Non-pigmented ciliary epithelial cell (primary cell): ENCODE data around the gene SERPINE1.
"Not testable (repeated sequence)": the region's sequence is repeated elsewhere in the genome, so short reads cannot be mapped to it uniquely, and the experiment has no call there.

ENCODE experiments used
- DNase-seq: peaks from one replicate; pipeline ENCODE4 v3.0.0-alpha.2; 2010; ENCODE audit warnings: low read depth

SERPINE1 gene

DNA sequence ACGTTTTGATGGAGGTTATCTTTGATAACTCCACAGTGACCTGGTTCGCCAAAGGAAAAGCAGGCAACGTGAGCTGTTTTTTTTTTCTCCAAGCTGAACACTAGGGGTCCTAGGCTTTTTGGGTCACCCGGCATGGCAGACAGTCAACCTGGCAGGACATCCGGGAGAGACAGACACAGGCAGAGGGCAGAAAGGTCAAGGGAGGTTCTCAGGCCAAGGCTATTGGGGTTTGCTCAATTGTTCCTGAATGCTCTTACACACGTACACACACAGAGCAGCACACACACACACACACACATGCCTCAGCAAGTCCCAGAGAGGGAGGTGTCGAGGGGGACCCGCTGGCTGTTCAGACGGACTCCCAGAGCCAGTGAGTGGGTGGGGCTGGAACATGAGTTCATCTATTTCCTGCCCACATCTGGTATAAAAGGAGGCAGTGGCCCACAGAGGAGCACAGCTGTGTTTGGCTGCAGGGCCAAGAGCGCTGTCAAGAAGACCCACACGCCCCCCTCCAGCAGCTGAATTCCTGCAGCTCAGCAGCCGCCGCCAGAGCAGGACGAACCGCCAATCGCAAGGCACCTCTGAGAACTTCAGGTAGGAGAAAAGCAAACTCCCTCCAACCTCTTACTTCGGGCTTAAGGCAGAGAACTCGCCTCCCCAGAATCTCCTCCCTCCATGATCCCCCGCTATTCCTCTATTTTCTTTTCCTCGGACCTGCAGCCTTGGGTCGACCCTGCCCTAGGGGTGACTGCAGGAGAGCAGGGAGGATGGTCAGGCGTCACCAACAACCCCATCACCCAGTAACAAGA lies at the start of gene SERPINE1:
Gene SERPINE1, plus strand, starts transcription at position 454 of the 809 bp plus-strand sequence. CDS start 1,290 bp downstream, outside the sequence.
- peak; percentile 100 for DNase-seq

DNA sequence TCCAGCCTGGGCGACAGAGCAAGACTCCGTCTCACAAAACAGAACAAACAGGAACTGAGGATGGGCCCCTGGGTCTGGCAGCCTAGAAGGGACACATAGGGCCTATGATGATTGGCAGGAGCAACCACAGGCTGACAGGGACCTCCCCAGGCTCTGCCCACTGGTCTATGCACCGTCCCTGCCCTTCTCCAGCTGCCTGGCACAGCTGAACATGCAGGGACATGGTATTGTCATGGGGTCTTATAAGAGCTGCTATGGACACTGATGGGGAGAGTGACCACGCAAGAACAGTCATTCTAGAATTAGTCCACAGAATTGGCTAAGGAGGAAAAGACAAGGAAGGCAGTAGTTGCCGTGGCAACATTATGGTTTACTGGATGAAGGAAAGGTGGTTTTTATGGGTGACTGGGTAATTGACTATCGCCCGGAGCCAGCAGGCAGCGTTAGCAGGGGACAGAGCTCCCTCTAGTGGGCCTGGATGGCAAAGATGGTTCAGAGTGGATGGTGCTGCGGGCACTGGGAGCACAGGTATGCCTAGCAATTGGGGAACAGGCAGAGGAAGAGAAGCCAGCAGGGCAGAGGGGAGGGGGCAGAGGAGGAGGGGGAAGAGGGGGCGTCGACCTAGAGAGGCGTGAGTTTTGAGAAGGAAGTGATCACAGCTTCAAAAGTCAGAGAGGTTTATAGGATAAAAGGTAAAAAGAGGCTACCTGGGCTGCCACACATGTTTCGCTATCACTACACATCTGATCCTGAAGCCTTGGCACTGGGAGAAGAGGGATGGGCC lies 49.4 kb upstream of the SERPINE1 start:
- DNase-seq, result peak; percentile 40

DNA sequence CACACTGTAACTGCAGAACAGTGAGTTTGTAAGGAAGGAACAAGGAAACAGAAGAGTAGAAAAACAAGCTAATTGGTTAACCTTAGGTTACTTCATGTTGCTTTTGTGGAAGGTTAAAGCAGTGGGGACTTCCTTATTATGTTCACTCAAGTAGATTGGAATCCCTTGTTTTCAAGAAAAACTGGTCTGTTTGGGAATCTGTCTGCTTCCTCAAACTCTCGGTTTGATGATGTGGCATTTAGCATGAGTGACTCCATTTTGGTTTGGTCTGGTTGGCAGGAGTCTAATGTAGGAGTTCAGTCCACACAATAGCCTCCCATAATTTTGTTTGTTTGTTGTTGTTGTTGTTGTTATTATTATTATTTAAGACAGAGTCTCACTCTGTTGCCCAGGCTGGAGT lies 45.5 kb upstream of the SERPINE1 start:
- DNase-seq, result no peak

DNA sequence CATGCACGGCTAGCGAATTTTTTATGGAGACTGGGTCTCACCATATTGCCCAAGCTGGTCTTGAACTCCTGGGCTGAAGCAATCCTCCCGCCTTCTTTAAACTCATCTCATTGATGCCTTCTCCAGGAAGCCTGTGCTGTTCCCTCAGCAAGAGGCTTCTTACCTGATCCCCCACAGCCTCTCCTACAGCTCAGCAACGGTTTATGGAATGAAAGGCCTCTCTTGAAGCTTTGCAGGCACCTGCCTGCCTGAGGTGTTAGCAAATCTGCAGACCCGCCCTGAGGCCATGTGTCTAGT lies 42.1 kb upstream of the SERPINE1 start:
- no peak for DNase-seq

DNA sequence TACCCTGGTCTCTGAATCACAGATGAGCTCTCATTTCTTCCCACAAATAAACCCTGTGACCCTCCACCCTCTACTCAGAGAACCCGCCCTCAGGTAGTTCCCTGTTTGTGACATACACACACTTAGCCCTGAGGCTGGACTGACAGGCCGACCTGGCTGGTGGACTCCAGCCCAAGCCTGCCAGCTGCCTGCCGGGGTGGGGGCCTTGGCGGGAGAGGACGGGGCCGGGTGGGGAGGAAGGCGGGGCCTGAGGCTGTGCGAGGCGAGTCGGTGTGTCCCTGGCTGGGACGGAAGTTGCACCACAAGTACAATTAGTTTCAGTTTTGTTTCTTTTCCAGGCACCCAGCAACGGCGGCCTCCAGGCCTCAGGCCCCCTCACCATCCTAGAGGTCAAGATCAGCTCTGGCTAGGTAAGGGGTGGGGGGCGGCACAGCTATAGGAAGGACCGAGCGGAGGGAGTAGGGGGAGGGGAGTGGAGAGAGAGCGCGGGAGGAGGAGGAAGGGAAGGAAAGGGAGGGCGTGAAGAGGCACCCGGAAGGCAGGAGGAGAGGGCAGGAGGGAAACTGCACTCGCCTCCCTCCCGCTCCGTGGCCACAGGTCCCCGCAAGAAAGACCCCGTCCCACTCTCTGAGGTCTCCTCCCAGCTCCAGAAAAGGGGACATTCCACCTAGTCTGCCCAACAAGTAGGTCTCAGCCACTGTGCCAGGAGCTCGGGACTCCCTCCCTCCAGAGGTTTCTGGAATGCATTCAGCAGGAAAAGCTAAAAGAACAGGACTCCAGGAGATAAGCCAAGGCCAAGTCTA lies 41.5 kb upstream of the SERPINE1 start, which contains the start of gene TRIM56:
Gene TRIM56, plus strand, starts transcription at position 320 of the 803 bp plus-strand sequence. CDS start 1,832 bp downstream, outside the sequence.
- DNase-seq, result no peak

DNA sequence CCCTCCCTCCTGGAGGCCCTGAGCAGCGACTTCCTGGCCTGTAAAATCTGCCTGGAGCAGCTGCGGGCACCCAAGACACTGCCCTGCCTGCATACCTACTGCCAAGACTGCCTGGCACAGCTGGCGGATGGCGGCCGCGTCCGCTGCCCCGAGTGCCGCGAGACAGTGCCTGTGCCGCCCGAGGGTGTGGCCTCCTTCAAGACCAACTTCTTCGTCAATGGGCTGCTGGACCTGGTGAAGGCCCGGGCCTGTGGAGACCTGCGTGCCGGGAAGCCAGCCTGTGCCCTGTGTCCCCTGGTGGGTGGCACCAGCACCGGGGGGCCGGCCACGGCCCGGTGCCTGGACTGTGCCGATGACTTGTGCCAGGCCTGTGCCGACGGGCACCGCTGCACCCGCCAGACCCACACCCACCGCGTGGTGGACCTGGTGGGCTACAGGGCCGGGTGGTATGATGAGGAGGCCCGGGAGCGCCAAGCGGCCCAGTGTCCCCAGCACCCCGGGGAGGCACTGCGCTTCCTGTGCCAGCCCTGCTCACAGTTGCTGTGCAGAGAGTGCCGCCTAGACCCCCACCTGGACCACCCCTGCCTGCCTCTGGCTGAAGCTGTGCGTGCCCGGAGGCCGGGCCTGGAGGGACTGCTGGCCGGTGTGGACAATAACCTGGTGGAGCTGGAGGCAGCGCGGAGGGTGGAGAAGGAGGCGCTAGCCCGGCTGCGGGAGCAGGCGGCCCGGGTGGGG lies 39.4 kb upstream of the SERPINE1 start:
- no peak for DNase-seq

DNA sequence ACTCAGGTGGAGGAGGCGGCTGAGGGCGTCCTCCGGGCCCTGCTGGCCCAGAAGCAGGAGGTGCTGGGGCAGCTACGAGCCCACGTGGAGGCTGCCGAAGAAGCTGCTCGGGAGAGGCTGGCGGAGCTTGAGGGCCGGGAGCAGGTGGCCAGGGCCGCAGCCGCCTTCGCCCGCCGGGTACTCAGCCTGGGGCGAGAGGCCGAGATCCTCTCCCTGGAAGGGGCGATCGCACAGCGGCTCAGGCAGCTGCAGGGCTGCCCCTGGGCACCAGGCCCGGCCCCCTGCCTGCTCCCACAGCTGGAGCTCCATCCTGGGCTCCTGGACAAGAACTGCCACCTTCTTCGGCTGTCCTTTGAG lies 38.9 kb upstream of the SERPINE1 start:
- DNase-seq, result no peak

DNA sequence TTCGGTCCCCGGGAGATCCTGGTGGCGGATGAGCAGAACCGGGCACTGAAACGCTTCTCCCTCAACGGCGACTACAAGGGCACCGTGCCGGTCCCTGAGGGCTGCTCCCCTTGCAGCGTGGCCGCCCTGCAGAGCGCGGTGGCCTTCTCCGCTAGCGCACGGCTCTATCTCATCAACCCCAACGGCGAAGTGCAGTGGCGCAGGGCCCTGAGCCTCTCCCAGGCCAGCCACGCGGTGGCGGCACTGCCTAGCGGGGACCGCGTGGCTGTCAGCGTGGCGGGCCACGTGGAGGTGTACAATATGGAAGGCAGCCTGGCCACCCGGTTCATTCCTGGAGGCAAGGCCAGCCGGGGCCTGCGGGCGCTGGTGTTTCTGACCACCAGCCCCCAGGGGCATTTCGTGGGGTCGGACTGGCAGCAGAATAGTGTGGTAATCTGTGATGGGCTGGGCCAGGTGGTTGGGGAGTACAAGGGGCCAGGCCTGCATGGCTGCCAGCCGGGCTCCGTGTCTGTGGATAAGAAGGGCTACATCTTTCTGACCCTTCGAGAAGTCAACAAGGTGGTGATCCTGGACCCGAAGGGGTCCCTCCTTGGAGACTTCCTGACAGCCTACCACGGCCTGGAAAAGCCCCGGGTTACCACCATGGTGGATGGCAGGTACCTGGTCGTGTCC lies 37.9 kb upstream of the SERPINE1 start:
- no peak for DNase-seq

DNA sequence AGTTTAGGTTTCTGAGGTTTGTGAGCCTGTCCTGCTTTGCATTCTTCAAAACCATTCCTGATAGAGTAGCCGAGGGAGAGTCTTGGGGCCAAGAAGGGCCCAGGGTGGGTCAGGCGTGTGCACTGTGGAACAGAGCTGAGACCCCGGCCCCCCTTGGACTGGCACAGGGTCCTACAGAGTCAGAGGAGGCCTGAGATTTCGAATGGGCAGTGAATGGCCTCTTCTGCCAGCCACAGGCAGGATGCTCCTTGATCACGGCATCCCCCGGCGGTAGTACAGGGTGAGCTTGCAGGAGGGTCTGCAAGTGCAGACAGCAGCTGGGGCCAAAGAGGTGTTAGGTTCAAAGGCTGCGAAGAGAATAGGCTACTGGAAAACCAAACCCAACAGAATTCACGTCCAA lies 37.0 kb upstream of the SERPINE1 start:
- no peak for DNase-seq

DNA sequence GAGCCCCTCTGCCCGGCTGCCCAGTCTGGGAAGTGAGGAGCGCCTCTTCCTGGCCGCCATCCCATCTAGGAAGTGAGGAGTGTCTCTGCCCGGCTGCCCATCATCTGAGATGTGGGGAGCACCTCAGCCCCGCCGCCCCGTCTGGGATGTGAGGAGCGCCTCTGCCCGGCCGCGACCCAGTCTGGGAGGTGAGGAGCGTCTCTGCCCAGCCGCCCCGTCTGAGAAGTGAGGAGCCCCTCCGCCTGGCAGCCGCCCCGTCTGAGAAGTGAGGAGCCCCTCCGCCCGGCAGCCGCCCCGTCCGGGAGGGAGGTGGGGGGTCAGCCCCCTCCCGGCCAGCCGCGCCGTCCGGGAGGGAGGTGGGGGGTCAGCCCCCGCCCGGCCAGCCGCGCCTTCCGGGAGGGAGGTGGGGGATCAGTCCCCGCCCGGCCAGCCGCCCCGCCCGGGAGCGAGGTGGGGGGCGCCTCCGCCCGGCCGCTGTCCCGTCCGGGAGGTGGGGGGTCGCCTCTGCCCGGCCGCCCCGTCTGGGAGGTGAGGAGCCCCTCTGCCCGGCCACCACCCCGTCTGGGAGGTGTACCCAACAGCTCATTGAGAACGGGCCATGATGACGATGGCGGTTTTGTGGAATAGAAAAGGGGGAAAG lies 34.5 kb upstream of the SERPINE1 start:
- DNase-seq, result not testable (repeated sequence)

DNA sequence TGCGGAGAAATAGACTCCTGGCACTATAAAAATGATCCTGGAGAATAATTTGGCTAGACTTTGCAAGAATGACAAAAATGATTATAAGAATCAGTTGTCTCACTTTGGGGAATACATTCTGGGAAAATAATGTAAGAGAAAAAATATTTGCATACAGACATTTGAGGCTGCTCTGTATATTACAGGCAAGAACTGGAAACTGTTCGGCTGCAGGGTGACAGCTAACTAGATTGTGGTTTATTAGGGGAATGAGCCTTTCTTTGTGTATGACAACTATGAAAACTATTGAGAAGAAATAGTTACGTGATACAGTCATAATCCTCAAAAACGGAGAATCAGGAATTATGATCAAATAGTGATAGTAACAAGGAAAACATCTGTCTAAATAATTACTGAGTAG lies 33.0 kb upstream of the SERPINE1 start:
- DNase-seq, result peak; percentile 72

DNA sequence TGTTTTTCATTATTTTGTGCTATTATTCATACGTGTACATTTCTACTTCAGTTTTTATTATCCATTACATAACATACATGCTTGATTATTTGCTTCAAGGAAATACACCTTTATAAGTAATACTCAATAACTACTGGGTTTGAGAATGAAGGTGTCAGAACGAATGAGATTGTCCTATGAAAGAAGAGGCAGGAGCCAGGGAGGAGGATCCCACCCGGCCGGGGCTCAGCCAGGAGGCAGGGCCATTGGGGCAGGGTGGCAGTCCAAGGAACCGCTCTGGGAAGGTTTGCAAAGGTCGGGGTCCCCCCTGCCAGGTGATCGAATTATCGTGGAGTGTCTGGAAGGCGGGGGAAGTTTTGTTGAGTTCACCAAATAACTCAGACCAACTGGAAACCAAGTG lies 32.5 kb upstream of the SERPINE1 start:
- DNase-seq, result no peak

DNA sequence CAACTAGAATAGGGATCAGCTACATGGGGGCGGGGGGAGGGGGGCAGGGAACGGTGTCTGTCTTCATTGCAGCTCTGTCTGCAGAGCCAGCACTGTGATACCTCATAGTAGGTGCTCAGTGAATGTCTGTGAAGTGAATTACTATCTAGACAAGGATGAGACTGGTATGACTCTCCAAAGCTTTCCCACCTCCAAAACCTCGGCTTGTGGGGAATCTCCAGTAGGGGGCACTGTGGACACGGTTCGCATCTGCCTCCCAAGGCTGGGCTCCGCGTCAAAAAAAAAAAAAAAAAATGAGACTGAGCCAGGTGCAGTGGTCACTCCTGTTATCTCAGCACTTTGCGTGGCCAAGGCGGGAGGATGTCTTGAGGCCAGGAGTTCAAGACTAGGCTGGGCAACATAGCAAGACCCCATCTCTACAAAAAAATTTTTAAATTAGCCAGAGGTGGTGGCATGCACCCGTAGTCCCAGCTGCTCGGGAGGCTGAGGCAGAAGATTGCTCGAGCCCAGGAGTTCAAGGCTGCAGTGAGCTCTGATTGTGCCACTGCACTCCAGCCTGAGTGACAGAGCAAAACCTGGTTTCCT lies 32.0 kb upstream of the SERPINE1 start:
- no peak for DNase-seq

DNA sequence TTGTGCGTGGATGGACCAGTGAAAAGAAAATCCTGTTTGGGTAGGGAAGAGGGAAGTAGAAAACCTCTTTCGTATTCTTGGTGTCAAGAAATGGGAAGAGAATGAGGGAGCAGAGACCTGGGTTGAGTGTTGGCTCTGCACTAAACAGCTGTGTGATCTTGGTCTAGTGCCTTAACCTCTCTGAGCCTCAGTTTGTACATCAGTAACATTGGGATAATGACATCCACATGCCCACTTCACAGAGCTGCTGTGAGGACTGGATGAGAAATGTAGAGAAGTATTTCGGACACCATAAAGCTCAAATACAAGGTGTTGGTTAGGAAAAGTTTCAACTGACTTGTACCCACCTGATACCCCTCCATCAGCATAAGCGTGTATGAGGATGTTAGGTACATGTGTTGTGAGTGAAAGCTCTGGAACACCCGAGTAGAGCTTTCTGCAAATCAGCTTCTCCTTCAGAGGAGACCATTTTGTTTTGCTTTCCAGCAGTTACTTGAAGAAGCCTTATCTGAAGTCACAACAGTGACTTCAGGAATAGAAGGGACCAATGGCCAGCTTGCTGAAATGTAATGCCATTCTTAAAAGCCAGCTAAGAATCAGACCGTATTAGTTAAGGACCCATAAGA lies 30.5 kb upstream of the SERPINE1 start:
- DNase-seq, result no peak

DNA sequence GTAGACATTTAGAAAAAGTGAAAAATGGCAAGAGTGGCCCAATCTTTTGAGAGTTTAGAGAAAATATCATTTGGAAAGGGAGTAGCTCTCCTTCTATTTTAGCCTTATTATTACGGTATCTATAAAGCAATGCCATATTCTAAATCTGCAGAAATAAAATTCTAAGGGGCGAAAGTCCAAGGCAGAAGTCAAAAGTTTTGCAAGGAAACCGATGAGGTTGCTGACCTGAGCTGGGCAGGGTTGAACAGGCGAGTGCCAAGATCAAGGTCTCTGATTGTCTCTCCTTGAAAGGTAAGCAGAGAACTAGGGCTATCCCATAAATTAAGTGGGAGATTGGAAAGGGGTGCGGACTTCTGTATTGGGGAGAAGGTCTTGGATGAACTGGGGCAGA lies 30.0 kb upstream of the SERPINE1 start:
- DNase-seq, result no peak

DNA sequence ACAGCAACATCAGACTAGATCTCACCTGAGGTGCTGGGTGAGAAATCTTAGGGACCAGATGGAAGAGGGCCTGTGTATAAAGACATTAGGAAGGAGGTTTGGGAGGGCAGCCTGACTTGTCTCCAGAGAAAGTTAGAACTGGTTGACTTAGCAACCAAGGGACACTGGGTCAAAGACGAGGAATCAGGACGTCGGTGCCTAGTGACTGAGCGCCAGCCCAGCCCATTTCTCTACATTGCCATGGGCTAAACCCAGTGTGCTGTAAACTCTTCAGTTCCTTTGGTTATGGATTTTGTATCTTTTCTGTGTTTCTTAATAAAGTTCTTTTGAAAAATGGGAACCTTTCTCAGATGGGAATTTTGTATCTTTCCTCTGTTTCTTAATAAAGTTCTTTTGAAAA lies 29.3 kb upstream of the SERPINE1 start:
- DNase-seq, result no peak

DNA sequence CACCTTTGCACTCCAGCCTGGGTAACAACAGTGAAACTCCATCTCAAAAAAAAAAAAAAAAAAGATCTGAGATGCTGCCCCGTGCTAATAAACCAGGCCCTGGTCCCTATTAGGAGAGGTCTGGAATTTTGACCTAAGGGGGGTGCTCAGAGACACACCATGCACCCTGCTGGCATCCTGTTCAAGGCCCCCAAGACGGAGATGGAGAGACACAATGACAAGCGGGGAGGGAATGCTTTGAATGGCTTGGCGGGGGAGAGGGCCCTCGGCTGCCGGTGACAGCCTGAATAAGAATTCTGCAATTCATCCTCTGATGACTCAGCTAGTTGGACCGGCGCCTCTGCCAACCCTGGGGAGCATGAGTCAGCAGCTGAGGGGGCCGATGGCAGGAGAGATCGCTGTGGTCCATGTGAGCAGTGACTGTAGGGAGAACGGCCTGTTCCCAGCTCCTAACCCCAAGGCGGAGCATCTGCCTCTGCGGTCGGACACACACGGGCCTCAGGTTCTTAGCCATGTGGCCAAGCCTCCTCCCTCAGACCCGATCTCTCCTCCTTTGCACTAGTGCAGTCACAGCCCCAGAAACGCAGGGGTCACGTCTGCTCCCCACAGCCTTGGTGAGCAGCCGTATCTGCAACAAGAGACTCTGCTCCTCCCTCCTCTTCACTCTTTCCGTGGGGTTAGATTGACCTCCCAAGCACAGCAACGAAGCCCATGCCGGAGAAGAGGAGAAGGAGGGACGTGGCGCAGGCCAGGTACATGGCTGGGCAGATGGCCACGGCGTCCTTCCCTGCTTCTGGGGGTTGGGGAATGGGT lies 26.7 kb upstream of the SERPINE1 start:
- peak; percentile 98 for DNase-seq

DNA sequence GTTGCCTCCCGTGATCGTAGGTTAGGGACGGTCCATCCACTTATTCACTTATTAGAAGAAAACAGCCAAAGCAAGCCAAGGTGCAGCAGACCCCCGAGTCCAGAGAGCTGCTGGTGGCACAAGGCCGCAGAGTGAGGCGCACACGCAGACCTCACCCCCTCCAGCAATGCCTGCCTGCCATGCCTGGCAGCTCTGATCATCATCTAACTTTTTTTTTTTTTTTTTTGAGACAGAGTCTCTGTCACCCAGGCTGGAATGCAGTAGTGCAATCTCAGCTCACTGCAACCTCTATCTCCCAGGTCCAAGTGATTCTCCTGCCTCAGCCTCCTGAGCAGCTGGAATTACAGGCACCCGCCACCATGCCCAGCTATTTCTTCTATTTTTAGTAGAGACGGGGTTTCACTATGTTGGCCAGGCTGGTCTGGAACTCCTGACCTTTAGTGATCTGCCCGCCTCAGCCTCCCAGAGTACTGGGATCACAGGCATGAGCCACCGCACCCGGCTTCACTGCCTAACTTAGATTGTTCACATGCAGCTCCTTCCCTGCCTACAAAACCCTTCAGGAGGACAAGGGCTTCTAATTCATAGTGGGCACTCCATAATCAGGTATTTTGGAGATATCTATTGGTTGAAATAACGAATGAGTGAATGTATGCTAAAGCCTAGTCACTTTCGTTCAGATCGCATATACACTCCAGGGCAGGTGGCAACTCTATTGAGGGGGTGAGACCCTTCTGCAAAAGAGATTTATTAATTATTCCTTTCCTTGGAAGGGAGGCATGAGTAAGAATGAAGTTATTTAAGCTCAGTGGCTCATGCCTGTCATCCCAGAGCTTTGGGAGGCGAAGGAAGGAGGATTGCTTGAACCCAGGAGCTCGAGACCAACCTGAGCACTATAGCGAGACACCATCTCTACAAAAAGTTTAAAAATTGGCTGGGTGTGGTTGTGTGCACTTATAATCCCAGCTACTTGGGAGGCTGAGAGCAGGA lies 25.8 kb upstream of the SERPINE1 start:
- no peak for DNase-seq
